Measurements from ENCODE around the gene SLC22A17. TPM values are rescaled to one million over a fixed set of nuclear protein-coding genes. Genes with fewer than 3 reads are reported as not detected.
A peak's percentile ranks its signal among the peaks of the same experiment; 100 is the strongest.
"Not testable (repeated sequence)": the region's sequence is repeated elsewhere in the genome, so short reads cannot be mapped to it uniquely, and the experiment has no call there.

SLC22A17 gene
- total RNA-seq, 1 experiment from 2014 or later, result 5.9 TPM

GRCh38 chr14:23326491-23327332 lies 26.0 kb downstream of the SLC22A17 start:
- BruUV-seq (replicated peaks), result no TSS peak
- ATAC-seq (peak; percentile 28), DNase-seq (ENCODE audit: low read depth, low spot score) (no peak)
- TF ChIP-seq POLR2AphosphoS5 (IDR thresholded peaks at IDR 0.05; ENCODE audit: low read depth, low read length) (peak; percentile 62), MAX (IDR thresholded peaks at IDR 0.05) (no peak)
- Histone ChIP-seq H3K27me3 (ENCODE audit: insufficient read depth, low read length) (no peaks in the 10 kb centered on the region), H3K4me1 (ENCODE audit: control insufficient read depth in 1 of 2, insufficient read depth in 2 of 2, low read length in 2 of 2) (peaks cover 3 to 10% of the 10 kb centered on the region in 2 experiments; a peak in 3 of 4 replicates), H3K4me3 (replicated peaks in 1 of 2; ENCODE audit: low read depth in 1 of 2, low read length in 2 of 2) (no peak overlapping the region), H3K79me2 (ENCODE audit: insufficient read depth, low read length) (peaks cover 27% of the 10 kb centered on the region), H3K4me2 (ENCODE audit: low read length) (no peak overlapping the region), H3K9me2 (ENCODE audit: insufficient read depth) (no peaks in the 10 kb centered on the region), H4K20me1 (ENCODE audit: insufficient read depth) (no peaks in the 10 kb centered on the region), H3K9me3 (ENCODE audit: control insufficient read depth in 1 of 2, insufficient read depth in 1 of 2, low read depth in 1 of 2, low read length in 2 of 2) (no peaks in the 10 kb centered on the region), H2AFZ (ENCODE audit: low read depth, low read length, poor library complexity, severe bottlenecking) (no peak overlapping the region), H3K27ac (ENCODE audit: low read depth, low read length) (no peak overlapping the region), H3K36me3 (ENCODE audit: control insufficient read depth in 1 of 2, insufficient read depth in 2 of 2, low read length in 2 of 2) (peaks cover 24 to 30% of the 10 kb centered on the region in 2 experiments; a peak in 3 of 4 replicates), H3K9ac (ENCODE audit: low read length) (no peak overlapping the region)
- ChIA-PET RAD21 (ENCODE audit: low non-redundant PET in 1 of 2, low total read pairs in 2 of 2, uncharacterized antibody in 2 of 2, unreplicated experiment in 2 of 2) (interaction anchor here (0.7 to 1.2 kb wide), 2 partner anchors 34 to 54 kb away, joined by 3 to 8 read pairs; no protein-coding TSS in a partner anchor), POLR2A (interaction anchor here (1.3 kb wide), 1 partner anchor 53 kb away, joined by 3 read pairs; no protein-coding TSS in a partner anchor), CTCF (interaction anchor here (0.6 to 3.0 kb wide), 8 partner anchors 17 to 231 kb away, joined by 3 to 23 read pairs (median 5); partner anchors contain the start of gene PPP1R3E)
- intact Hi-C loops (cut with micrococcal nuclease), result loop anchor here (5.0 kb wide), 1 partner anchor 131 kb away; no protein-coding TSS in a partner anchor

- not testable (repeated sequence) for H2AFZ ChIP-seq (ENCODE audit: low read depth, low read length, poor library complexity, severe bottlenecking); H4K20me1 ChIP-seq (ENCODE audit: insufficient read depth); ATAC-seq; H3K4me3 ChIP-seq (replicated peaks in 1 of 2; ENCODE audit: low read depth in 1 of 2, low read length in 2 of 2); H3K27me3 ChIP-seq (ENCODE audit: insufficient read depth, low read length); H3K27ac ChIP-seq (ENCODE audit: low read depth, low read length); H3K9me3 ChIP-seq (ENCODE audit: control insufficient read depth in 1 of 2, insufficient read depth in 1 of 2, low read depth in 1 of 2, low read length in 2 of 2); H3K4me2 ChIP-seq (ENCODE audit: low read length); H3K9ac ChIP-seq (ENCODE audit: low read length); DNase-seq (ENCODE audit: low read depth, low spot score); BruUV-seq (replicated peaks); H3K9me2 ChIP-seq (ENCODE audit: insufficient read depth)
- Histone ChIP-seq H3K36me3 (ENCODE audit: control insufficient read depth in 1 of 2, insufficient read depth in 2 of 2, low read length in 2 of 2) (peaks cover 24 to 30% of the 10 kb centered on the region in 2 experiments; a peak in 3 of 4 replicates), H3K79me2 (ENCODE audit: insufficient read depth, low read length) (peaks cover 30% of the 10 kb centered on the region), H3K4me1 (ENCODE audit: control insufficient read depth in 1 of 2, insufficient read depth in 2 of 2, low read length in 2 of 2) (peaks cover 3 to 11% of the 10 kb centered on the region in 2 experiments; a peak in 3 of 4 replicates)
- RAD21 ChIA-PET (ENCODE audit: low non-redundant PET in 1 of 2, low total read pairs in 2 of 2, uncharacterized antibody in 2 of 2, unreplicated experiment in 2 of 2), result interaction anchor here in 1 of 2 experiments (1.2 kb wide), 1 partner anchor 55 kb away, joined by 8 read pairs; no protein-coding TSS in a partner anchor
- POLR2A ChIA-PET, result interaction anchor here (1.3 kb wide), 1 partner anchor 54 kb away, joined by 3 read pairs; no protein-coding TSS in a partner anchor
- CTCF ChIA-PET, result interaction anchor here (1.8 to 3.0 kb wide), 5 partner anchors 18 to 131 kb away, joined by 5 to 23 read pairs (median 6); partner anchors contain the start of gene PPP1R3E
- intact Hi-C loops (cut with micrococcal nuclease), result loop anchor here (5.0 kb wide), 1 partner anchor 132 kb away; no protein-coding TSS in a partner anchor
Measured at GRCh38 chr14:23325746-23326145, 26.9 kb downstream of the SLC22A17 start.
